Hepatocyte (in vitro differentiated cells): Measurements from ENCODE around the gene CXCR5. TPM values are rescaled to one million over a fixed set of nuclear protein-coding genes. Genes with fewer than 3 reads are reported as not detected.

Experiments
- DNase-seq: peaks from one replicate; pipeline ENCODE4 v3.0.0-alpha.2; 2016; ENCODE audit warnings: low spot score
- H2AFZ ChIP-seq: fragments of 200-600 bp; sonication (generic); 2 replicates; pipeline ENCODE4 v1.6.0; 2016; ENCODE audit warnings: antibody characterized with exemption, mild to moderate bottlenecking
- H3K27ac ChIP-seq: fragments of 200-600 bp; sonication (generic); 2 replicates; pipeline ENCODE4 v1.5.1; 2016; ENCODE audit warnings: mild to moderate bottlenecking
- H3K27me3 ChIP-seq: fragments of 200-600 bp; sonication (generic); 2 replicates; pipeline ENCODE4 v1.6.1; 2016
- H3K36me3 ChIP-seq: fragments of 200-600 bp; sonication (generic); replicated peaks from 2 replicates; pipeline ENCODE4 v1.5.1; 2016; ENCODE audit warnings: low read depth; ENCODE audit not compliant: insufficient read depth
- H3K4me1 ChIP-seq: fragments of 200-600 bp; sonication (generic); 2 replicates; pipeline ENCODE4 v1.5.1; 2016; ENCODE audit warnings: mild to moderate bottlenecking, moderate library complexity; ENCODE audit not compliant: insufficient read depth
- H3K4me2 ChIP-seq: fragments of 200-600 bp; sonication (generic); 2 replicates; pipeline ENCODE4 v1.6.0; 2016
- H3K4me3 ChIP-seq: fragments of 200-600 bp; sonication (generic); 2 replicates; pipeline ENCODE4 v1.5.1; 2016; ENCODE audit warnings: mild to moderate bottlenecking
- H3K79me2 ChIP-seq: fragments of 200-600 bp; sonication (generic); 2 replicates; pipeline ENCODE4 v1.6.0; 2017; ENCODE audit warnings: mild to moderate bottlenecking
- H3K9me2 ChIP-seq: fragments of 200-600 bp; sonication (generic); replicated peaks from 2 replicates; pipeline ENCODE4 v1.6.0; 2017; ENCODE audit warnings: mild to moderate bottlenecking; ENCODE audit not compliant: insufficient read depth
- H3K9me3 ChIP-seq: fragments of 200-600 bp; sonication (generic); 2 replicates; pipeline ENCODE4 v1.5.1; 2016; ENCODE audit warnings: low read depth, mild to moderate bottlenecking
- H4K20me1 ChIP-seq: fragments of 200-600 bp; sonication (generic); 2 replicates; pipeline ENCODE4 v1.6.0; 2016; ENCODE audit warnings: mild to moderate bottlenecking; ENCODE audit not compliant: insufficient read depth, poor library complexity, severe bottlenecking
- EZH2 ChIP-seq: fragments of 200-600 bp; sonication (generic); IDR thresholded peaks from 2 replicates; pipeline ENCODE4 v1.6.1; 2016; ENCODE audit warnings: antibody characterized with exemption, mild to moderate bottlenecking, borderline replicate concordance
- EZH2phosphoT487 ChIP-seq: fragments of 200-600 bp; sonication (generic); IDR thresholded peaks from one replicate; pipeline ENCODE4 v1.6.1; 2018; ENCODE audit warnings: antibody characterized with exemption, mild to moderate bottlenecking, low read depth, moderate library complexity; ENCODE audit not compliant: unreplicated experiment, severe bottlenecking
- WGBS: methylation state at CpG from one replicate; pipeline ENCODE4 v1.1.6; 2016; ENCODE audit warnings: low lambda C conversion rate; ENCODE audit errors: missing lambda C conversion rate; 5-methylcytosine and 5-hydroxymethylcytosine counted together
- polyA plus RNA-seq: library from polyadenylated mRNA; unstranded; fragments of >200 nt; fragmentation: Nextera tagmentation; extraction: Ambion mirVana; gene quantifications from 2 replicates; pipeline ENCODE4 v1.2.1, GENCODE V29; 2016
- total RNA-seq: library from RNA; depleted of rRNA; stranded (reverse); fragments of >200 nt; gene quantifications from 2 replicates; pipeline ENCODE4 v1.2.3, GENCODE V29; 2014
- TF ChIP-seq, protein P1 (sequence below): fragments of 200-600 bp; sonication (generic); IDR thresholded peaks from 2 replicates; pipeline ENCODE4 v1.5.1; 2016; ENCODE audit warnings: antibody characterized with exemption, mild to moderate bottlenecking; ENCODE audit not compliant: poor library complexity

Gene CXCR5
- total and polyA plus RNA-seq, 2 experiments from 2014 or later, result 0.11 TPM; not detected in 1

DNA sequence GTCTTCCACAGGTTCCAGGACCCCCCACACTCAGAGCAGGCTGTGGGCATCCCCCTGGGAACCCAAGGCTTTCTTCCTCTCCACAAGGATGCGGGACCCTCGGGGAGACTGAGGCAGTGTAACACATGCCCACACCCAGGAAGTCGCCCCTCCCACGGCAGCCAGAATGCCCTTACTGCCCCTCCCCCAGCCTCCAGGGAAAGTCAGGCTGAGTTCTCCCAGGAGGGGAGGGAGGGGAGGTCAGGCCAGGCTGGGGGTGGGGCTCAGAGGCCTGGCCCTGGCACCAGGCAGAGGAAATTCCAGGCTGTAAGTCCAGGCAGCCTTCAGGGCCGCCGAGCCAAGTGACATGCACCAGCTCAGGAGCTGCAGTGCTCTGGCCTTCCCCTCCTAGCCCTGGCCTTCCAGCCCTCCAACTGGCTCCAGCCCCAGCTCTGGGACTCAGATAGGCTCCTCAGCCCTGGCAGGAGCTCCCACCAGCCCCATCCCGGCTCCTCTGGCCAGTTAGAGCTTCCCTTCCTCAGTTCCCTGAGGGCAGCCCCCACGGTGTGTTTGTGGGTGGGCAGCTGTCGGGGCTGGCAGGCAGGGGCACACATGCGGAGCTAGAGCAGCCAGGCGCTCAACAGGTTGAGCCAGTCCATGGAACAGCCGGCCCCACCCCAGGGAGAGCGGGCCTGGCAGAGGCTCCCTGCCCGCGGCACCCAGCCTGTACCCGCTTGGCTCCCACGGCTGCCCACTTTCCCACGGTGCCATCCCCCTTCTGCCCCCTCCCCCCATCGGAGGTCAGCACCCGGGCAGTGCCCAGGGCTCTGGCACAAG lies 38.4 kb downstream of the CXCR5 start:
- Histone ChIP-seq H3K9me2 (no peaks in the 10 kb centered on the region), H3K27me3 (no peaks in the 10 kb centered on the region), H3K4me1 (peaks cover 53% of the 10 kb centered on the region), H3K36me3 (no peaks in the 10 kb centered on the region), H3K4me3 (peak overlapping the region; percentile 20), H3K79me2 (peaks cover 78% of the 10 kb centered on the region), H3K4me2 (peak overlapping the region; percentile 94), H2AFZ (no peak overlapping the region), H3K9me3 (no peaks in the 10 kb centered on the region), H3K27ac (peak overlapping the region; percentile 99), H4K20me1 (peaks cover 34% of the 10 kb centered on the region)
- DNase-seq, result peak; percentile 91
- WGBS, result 30% methylated on average over 12 of the region's 20 CpGs
- TF ChIP-seq EZH2, result no peak
- TF ChIP-seq EZH2phosphoT487, result no peak

GRCh38 chr11:118922745-118923627 lies 39.3 kb downstream of the CXCR5 start:
- DNase-seq, result peak; percentile 16
- Histone ChIP-seq H3K9me3 (no peaks in the 10 kb centered on the region), H3K36me3 (no peaks in the 10 kb centered on the region), H3K9me2 (no peaks in the 10 kb centered on the region), H3K4me2 (peak overlapping the region; percentile 94), H3K4me3 (peak overlapping the region; percentile 73), H3K27ac (peak overlapping the region; percentile 99), H3K27me3 (no peaks in the 10 kb centered on the region), H3K4me1 (peaks cover 49% of the 10 kb centered on the region), H2AFZ (no peak overlapping the region), H3K79me2 (peaks cover 73% of the 10 kb centered on the region), H4K20me1 (peaks cover 34% of the 10 kb centered on the region)
- TF ChIP-seq EZH2 (no peak), EZH2phosphoT487 (no peak)
- TF ChIP-seq, protein P1, sequence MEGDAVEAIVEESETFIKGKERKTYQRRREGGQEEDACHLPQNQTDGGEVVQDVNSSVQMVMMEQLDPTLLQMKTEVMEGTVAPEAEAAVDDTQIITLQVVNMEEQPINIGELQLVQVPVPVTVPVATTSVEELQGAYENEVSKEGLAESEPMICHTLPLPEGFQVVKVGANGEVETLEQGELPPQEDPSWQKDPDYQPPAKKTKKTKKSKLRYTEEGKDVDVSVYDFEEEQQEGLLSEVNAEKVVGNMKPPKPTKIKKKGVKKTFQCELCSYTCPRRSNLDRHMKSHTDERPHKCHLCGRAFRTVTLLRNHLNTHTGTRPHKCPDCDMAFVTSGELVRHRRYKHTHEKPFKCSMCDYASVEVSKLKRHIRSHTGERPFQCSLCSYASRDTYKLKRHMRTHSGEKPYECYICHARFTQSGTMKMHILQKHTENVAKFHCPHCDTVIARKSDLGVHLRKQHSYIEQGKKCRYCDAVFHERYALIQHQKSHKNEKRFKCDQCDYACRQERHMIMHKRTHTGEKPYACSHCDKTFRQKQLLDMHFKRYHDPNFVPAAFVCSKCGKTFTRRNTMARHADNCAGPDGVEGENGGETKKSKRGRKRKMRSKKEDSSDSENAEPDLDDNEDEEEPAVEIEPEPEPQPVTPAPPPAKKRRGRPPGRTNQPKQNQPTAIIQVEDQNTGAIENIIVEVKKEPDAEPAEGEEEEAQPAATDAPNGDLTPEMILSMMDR, result no peak
- 46% methylated on average over 9 of the region's 9 CpGs for WGBS

- peak overlapping the region; percentile 73 for H3K4me3 ChIP-seq
- peak overlapping the region; percentile 99 for H3K27ac ChIP-seq
- no peaks in the 10 kb centered on the region for H3K9me3 ChIP-seq
- no peaks in the 10 kb centered on the region for H3K36me3 ChIP-seq
- TF ChIP-seq EZH2, result no peak
- TF ChIP-seq, protein P1, result no peak
- no peak for TF ChIP-seq EZH2phosphoT487
- H2AFZ ChIP-seq, result no peak overlapping the region
- peaks cover 34% of the 10 kb centered on the region for H4K20me1 ChIP-seq
- H3K4me2 ChIP-seq, result peak overlapping the region; percentile 94
- H3K27me3 ChIP-seq, result no peaks in the 10 kb centered on the region
- peaks cover 41% of the 10 kb centered on the region for H3K4me1 ChIP-seq
- H3K9me2 ChIP-seq, result no peaks in the 10 kb centered on the region
- H3K79me2 ChIP-seq, result peaks cover 67% of the 10 kb centered on the region
- 17% methylated on average over 7 of the region's 7 CpGs for WGBS
- DNase-seq, result peak; percentile 28
These were observed 40.3 kb downstream of the CXCR5 start for GRCh38 chr11:118923721-118924587.
